ENCODE results near the gene NR5A1.

NR5A1 gene

GRCh38 chr9:124513376-124513994 lies 6.3 kb upstream of the NR5A1 start:
- no peak for DNase-seq

- no peak for DNase-seq
Observed at GRCh38 chr9:124512806-124513204, 5.6 kb upstream of the NR5A1 start.

GRCh38 chr9:124511891-124512805 lies 4.9 kb upstream of the NR5A1 start:
- DNase-seq: no peak

DNA sequence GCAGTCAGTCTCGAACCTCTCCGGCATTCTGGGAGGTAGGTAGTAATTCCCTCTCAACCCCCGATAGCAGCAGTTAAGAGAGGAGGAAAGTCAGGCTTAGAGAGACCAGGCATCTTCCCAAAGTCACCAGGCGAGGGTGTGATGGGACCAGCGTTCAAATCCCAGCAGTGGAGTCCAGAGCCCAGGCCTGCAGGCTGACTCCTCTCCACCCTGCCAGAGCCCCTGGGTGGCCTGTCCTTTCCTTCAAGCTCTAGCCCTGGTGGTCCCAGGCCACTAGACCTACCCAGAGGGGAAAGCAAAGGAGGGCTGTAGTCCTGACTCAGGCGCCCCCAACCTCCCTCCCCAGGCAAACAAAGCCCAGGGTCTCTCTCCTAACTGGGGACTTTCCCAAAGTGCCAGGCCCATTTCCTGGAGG lies 4.2 kb upstream of the NR5A1 start:
- no peak for DNase-seq

- peak; percentile 40 for DNase-seq
Observed at GRCh38 chr9:124510650-124511425, 3.6 kb upstream of the NR5A1 start.

- DNase-seq: no peak
Observed at GRCh38 chr9:124507880-124508423, 753 bp upstream of the NR5A1 start.

- no peak for DNase-seq
Observed at GRCh38 chr9:124506433-124506832, 766 bp downstream of the NR5A1 start.

GRCh38 chr9:124505901-124506346 lies 1.3 kb downstream of the NR5A1 start:
- DNase-seq: no peak

DNA sequence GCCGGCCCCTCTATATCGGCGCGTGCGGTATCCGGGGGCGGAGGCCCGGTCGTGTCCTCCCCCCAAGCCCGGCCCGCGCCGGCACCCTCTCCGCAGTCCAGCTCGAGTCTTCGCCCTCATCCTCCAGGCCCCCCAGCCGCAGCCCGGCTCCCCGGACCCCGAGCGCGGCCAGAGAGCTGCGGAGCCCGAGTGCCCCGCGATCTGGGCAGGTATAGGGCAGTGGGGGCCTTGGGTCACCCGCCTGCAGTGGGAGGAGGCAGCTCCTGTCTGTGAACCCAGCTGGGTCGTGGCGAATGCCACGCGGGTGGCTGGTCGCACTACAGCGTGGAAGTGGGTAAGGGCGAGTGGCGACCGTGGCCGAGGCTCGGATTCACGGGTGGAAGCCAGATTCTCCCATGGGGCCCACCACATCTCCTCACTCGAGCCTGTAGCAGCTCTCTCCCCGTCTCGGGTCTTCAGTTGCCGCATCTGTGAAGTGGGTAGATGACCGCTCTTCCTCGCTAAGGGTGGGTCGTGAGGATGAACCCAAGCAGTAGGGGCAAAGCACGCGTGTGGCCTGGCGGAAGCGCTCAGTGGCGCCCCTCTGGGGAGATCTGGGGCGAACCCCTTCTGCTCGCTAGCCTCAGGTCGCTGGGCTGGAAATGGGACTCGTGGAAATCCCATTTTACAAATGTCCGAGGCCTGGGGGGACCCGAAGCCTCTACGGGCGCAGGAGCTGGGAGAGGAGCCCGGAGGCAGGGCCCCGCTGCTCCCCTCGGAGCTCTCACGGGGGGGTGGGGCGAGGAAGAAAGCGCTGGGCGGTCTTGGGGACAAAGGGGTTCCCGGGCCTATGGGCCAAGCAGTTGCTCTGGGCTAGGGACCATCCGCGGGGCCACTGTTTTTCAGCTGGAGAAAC lies 1.9 kb downstream of the NR5A1 start:
- no peak for DNase-seq

GRCh38 chr9:124504530-124505005 lies 2.6 kb downstream of the NR5A1 start:
- DNase-seq: no peak

GRCh38 chr9:124503713-124504529 lies 3.3 kb downstream of the NR5A1 start:
- no peak for DNase-seq

- DNase-seq: no peak
Observed at GRCh38 chr9:124502711-124503702, 4.2 kb downstream of the NR5A1 start.

DNA sequence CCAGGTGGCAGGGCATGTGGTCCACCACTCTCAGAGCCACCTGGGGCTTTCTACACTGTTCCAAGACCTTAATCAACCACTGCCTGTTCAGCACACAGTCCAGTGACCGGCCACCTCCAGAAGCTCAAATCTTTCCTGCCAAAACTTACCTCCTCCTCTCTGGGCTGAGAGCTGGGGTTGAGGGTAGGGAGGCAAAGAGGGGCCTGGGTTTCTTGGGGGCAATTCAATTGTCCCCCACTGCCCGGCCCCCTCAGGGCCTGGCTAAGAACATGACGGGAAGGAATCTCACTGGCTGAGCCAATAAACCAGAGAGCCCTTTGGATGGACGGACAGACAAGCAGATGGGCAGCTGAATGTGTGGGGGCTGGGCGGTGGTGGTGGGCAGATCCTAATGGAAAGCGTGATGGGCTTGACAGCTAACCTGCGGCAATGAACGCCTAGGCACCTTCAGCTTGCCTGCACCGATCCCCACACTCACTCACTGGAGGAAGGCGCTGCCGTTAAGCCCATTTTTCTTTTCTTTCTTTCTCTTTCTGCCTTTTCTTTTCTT lies 5.4 kb downstream of the NR5A1 start:
- DNase-seq: no peak

GRCh38 chr9:124500796-124501611 lies 6.2 kb downstream of the NR5A1 start:
- no peak for DNase-seq

DNA sequence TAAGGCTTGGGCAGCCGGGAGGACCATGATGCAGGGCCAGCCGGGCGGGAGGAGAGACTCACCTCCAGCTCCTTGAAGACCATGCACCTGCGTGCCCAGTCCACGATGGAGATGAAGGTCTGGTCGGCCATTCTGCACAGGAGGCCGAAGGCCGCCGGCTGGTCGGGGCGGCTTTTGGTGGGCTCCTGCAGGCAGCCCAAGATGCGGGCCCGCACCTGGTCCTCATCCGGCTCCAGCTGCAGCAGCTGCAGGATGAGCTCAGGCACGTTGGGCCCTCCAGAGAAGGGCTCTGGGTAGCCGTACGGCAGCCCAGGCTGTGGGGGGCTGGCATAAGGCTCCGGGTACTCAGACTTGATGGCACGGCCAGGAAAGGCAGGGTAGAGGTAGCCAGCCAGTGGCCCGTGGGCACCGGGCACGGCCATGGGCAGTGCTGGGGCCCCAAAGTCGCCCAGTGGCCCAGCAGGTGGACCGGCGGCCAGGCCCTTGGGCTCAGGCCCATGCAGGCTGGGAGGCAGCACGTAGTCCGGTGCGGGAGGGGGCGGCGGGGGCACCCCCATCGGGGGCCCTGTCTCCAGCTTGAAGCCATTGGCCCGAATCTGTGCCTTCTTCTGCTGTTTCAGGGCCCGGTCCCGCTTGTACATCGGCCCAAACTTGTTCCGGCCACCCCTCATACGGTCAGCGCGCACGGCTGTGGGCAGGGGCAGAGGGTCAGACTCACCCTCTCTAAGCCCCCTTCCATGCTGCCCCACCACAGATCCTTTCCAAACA lies 7.0 kb downstream of the NR5A1 start:
- no peak for DNase-seq

DNA sequence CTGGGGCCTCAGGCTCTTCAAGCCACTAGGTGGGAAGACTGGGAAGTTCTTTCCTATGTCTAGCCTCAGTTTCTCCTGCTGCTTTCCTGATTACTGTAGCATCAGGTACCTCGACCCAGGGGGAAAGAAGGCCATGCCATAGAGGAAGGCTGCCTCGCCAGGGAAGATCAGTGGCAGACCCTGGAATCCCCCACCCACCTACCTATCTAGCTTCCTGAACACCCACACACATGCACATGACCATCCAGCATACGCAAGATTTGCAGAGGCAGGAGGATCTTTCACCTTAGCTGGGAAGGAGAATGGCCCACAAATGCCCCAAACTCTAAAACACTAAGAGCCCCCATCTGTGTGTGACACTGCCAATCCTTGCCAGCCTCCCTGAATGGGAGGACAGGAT lies 8.0 kb downstream of the NR5A1 start:
- no peak for DNase-seq

- no peak for DNase-seq
Observed at GRCh38 chr9:124498499-124499146, 8.6 kb downstream of the NR5A1 start.
